Left lung (tissue), 10 donors: ENCODE data around the gene SUSD2. TPM values are rescaled to one million over a fixed set of nuclear protein-coding genes. Genes with fewer than 3 reads are reported as not detected.
A peak's percentile ranks its signal among the peaks of the same experiment; 100 is the strongest.

Experiments
- ATAC-seq: fragments of 200-7000 bp; cut with Tn5 transposase; one replicate; pipeline ENCODE4 v1.9.1; 2020; ENCODE audit warnings: moderate library complexity
- DNase-seq, 4 donors: peaks; one replicate each; pipeline ENCODE4 v3.0.0-alpha.2; 2013 to 2020
- H3K27ac ChIP-seq, 2 donors: fragments of 200-600 bp; sonication (generic) in 1 of 2; one replicate each; pipeline versions ENCODE4 v1.5.0 to v1.8.0; 2020 to 2021
- H3K27me3 ChIP-seq, 2 donors: fragments of 200-600 bp; sonication (generic) in 1 of 2; one replicate each; pipeline versions ENCODE4 v1.5.0 to v1.8.0; 2020 to 2021
- H3K36me3 ChIP-seq, 2 donors: fragments of 200-600 bp; sonication (generic) in 1 of 2; one replicate each; pipeline versions ENCODE4 v1.5.0 to v1.8.0; 2020 to 2021
- H3K4me1 ChIP-seq, 2 donors: fragments of 200-600 bp; one replicate each; pipeline ENCODE4 v1.8.0; 2021
- H3K4me3 ChIP-seq, 2 donors: fragments of 200-600 bp; sonication (generic) in 1 of 2; one replicate each; pipeline versions ENCODE4 v1.5.0 to v1.8.0; 2020 to 2021; ENCODE audit warnings: mild to moderate bottlenecking in 1 of 2
- H3K9me3 ChIP-seq, 2 donors: fragments of 200-600 bp; sonication (generic) in 1 of 2; one replicate each; pipeline versions ENCODE4 v1.5.0 to v1.8.0; 2020 to 2021
- CTCF ChIP-seq, 2 donors: fragments of 200-600 bp; sonication (generic) in 1 of 2; IDR thresholded peaks; one replicate each; pipeline versions ENCODE4 v1.5.0 to v1.8.0; 2021; ENCODE audit warnings: antibody characterized with exemption in 2 of 2
- intact Hi-C, 2 donors: fragments of 100-400 bp; cut with DNase I; formaldehyde crosslinking; loops; one replicate each; pipeline versions ENCODE4 v1.11.2 to v1.14.2; 2022
- polyA plus RNA-seq, 6 donors: library from polyadenylated mRNA; unstranded; fragments of 120-200 nt; gene quantifications; one replicate each; pipeline ENCODE4 v1.2.1, GENCODE V29; 2013; ENCODE audit not compliant: insufficient read length in 6 of 6
- total RNA-seq, 2 donors: library from RNA; stranded (reverse); fragmentation: NEBNext Ultra II Directional; extraction: Animal tissue kit (Norgen Biotek cat#: 25700); gene quantifications; one replicate each; pipeline ENCODE4 v1.2.1, GENCODE V29; 2021
- donor health status: DM: no; HTN: yes; CAD: no.
- donor health status: DM: no; HTN: no; CAD: no.

Gene SUSD2
- total and polyA plus RNA-seq, 8 donors = 8.2 to 374 (median 17.0) TPM

DNA sequence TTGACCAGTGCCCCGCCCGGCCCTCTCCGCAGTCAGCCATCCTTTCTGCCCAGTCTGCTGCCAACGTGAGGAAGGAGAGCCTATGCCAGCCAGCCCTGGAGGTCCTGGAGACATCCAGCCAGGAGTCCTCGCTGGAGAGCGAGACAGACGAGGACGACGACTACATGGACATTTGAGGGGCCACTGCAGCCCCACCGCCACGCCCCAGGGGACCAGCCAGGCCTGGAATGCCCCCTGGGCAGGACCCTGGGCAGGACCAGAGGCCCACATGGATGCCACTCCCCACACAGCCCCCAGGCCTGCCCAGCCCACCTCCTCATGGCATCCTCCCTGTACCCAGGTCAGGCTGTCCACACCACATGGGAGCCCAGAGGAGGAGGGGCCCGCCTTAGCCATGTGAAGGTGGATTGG, 3.3 kb upstream of the SUSD2 start:
- H3K4me3 ChIP-seq = no peak overlapping the region
- no peak for ATAC-seq
- intact Hi-C loops = loop anchor here in 1 of 2 donors (10.0 kb wide), 1 partner anchor 63 kb away; no protein-coding TSS in a partner anchor
- no peaks in the 10 kb centered on the region for H3K9me3 ChIP-seq
- H3K27me3 ChIP-seq = no peaks in the 10 kb centered on the region
- peaks cover 0 to 61% of the 10 kb centered on the region in 2 donors for H3K36me3 ChIP-seq
- H3K4me1 ChIP-seq = peaks cover 0 to 19% of the 10 kb centered on the region in 2 donors
- DNase-seq = peak in 1 of 4 donors; percentile 64
- no peak overlapping the region for H3K27ac ChIP-seq
- TF ChIP-seq CTCF (IDR thresholded peaks at IDR 0.05) = no peak

DNA sequence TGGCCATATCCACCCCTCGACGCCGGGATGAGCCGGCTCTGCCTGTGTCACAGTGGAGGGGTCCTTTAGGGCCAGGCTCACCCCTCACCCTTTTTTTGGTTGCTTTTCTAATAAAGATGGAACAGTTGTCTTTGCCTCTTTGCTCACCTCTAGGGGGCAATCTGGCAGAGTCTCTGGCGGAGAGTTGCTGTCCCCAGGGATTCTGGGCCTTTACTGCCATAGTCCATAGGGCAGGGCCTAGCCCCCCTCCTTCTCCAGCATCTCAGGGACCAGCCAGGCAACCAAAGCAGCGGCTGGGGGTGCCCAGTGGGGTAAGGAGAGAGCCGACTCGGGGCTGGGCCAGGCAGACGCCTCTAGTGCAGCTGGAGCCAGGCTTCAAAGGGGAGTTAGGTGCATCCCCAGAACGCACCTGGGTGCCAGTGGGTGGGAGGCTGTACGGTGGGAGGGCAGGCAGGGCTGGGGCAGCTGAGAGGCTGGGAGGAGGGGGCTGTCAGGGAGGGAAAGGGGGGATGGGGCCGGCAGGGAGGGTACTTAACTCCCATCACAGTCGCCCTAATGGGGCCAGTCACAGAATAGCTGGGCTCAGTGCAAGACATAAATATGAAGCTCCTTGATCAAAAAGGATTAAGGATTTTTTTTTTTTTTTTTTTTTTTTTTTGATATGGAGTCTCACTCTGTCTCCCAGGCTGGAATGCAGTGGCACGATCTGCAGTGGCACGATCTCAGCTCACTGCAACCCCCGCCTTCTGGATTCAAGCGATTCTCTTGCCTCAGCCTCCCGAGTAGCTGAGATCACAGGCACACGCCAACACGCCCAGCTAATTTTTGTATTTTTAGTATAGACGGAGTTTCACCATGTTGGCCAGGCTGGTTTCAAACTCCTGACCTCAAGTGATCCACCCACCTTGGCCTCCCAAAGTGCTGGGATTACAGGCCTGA, 2.5 kb upstream of the SUSD2 start:
- no peak for ATAC-seq
- H3K4me1 ChIP-seq = peaks cover 0 to 19% of the 10 kb centered on the region in 2 donors
- peak in 1 of 4 donors; percentile 60 for DNase-seq
- no peak overlapping the region for H3K27ac ChIP-seq
- intact Hi-C loops = loop anchor here in 1 of 2 donors (10.0 kb wide), 1 partner anchor 64 kb away; no protein-coding TSS in a partner anchor
- H3K4me3 ChIP-seq = no peak overlapping the region
- no peaks in the 10 kb centered on the region for H3K9me3 ChIP-seq
- no peak for TF ChIP-seq CTCF (IDR thresholded peaks at IDR 0.05)
- H3K27me3 ChIP-seq = no peaks in the 10 kb centered on the region
- peaks cover 0 to 53% of the 10 kb centered on the region in 2 donors for H3K36me3 ChIP-seq

DNA sequence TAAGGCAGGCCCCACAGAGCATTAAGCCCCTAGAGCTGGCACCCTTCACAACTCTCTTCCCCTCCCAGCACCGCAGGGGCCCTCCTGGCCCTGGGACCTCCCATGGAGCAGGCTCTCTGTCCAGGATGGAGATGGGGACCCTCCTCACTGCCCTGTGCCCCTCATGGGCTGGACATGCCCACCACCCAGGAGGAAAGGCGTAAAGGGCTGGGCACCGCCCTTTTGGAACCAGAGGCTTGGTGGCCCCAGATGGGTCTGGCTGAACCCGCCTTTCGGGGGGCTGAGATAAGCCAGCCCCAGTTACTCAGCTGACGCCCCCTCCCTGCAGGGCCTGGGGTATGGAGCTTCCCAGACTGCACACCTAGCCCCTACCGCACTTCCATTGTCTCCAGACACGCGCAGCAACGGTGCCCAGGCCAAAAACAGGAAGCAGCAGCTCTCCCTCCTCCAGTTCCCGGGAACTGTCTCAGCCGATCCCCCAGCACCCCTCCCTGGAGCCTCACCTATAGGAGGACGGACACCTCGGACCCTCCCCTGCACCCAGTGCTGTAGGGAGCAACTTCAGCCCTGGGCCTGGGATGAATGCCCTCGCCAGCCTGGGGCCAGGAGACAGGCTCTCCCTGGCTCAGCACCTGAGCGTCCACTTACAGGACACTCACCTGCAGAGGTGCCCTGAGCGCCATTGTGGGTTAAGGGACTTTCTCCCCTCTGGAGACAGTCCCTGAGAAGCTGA, 1.6 kb upstream of the SUSD2 start:
- Histone ChIP-seq H3K4me3 (no peak overlapping the region), H3K27ac (peak overlapping the region in 1 of 2 donors; percentile 18), H3K9me3 (no peaks in the 10 kb centered on the region), H3K36me3 (peaks cover 0 to 45% of the 10 kb centered on the region in 2 donors), H3K27me3 (no peaks in the 10 kb centered on the region), H3K4me1 (peaks cover 0 to 19% of the 10 kb centered on the region in 2 donors)
- intact Hi-C loops = loop anchor here in 1 of 2 donors (10.0 kb wide), 1 partner anchor 65 kb away; no protein-coding TSS in a partner anchor
- no peak for TF ChIP-seq CTCF (IDR thresholded peaks at IDR 0.05)
- ATAC-seq (no peak), DNase-seq (peak in 1 of 4 donors; percentile 72)

GRCh38 chr22:24180316-24181087, 785 bp upstream of the SUSD2 start:
- DNase-seq (peak in 1 of 4 donors; percentile 65), ATAC-seq (no peak)
- H3K27me3 ChIP-seq = no peaks in the 10 kb centered on the region
- H3K36me3 ChIP-seq = peaks cover 0 to 45% of the 10 kb centered on the region in 2 donors
- H3K4me3 ChIP-seq = no peak overlapping the region
- peaks cover 0 to 19% of the 10 kb centered on the region in 2 donors for H3K4me1 ChIP-seq
- no peaks in the 10 kb centered on the region for H3K9me3 ChIP-seq
- intact Hi-C loops = no loop called here
- no peak for TF ChIP-seq CTCF (IDR thresholded peaks at IDR 0.05)
- H3K27ac ChIP-seq = peak overlapping the region in 1 of 2 donors; percentile 15
